ENCODE measurements around the gene DUSP2. TPM values are rescaled to one million over a fixed set of nuclear protein-coding genes. Genes with fewer than 3 reads are reported as not detected.
A peak's percentile ranks its signal among the peaks of the same experiment; 100 is the strongest.
"Not testable (repeated sequence)": the region's sequence is repeated elsewhere in the genome, so short reads cannot be mapped to it uniquely, and the experiment has no call there.

Gene DUSP2
- polyA plus RNA-seq, 4 donors, result 0.45 to 5.1 (median 2.4) TPM

DNA sequence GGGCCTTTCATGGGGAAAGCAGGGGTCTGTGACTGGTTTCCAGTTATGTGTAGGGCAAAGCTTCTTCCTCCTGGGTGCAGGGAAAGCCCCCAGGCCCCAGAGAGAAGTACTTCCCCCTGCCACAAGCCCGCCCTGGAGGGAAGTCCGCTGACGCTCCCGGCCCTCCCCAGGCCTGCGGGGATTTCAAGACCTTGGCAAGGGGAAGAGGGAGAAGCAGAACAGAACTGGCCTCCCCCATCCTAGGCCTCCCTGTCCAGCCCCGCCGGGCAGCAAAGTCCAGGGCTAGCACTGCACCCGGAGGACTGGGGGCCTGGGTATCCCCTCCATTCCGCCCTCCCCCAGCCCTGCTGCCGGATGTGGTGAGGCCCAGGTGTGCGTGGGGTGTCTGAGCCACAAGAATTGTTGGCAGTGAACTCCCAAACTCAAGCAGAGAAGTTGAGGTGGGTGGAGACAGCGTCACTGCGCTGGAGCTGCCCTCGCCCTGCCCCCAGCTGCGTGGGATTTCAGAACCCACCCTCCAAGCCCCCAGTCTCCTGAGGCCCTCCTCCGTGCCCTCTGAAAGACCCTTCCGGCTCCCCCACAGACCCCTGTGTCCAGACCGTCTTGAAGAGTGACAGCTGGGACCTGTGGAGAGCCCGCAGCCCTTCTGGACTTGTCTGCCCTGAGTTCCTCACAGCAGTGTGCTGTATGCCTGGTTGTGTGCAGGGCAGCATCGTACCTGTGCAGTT, 1.1 kb upstream of the DUSP2 start:
- WGBS, 3 donors, result 51 to 62% (median 57%) methylated on average over 15 to 20 of the region's 20 CpGs
- peak in 1 of 2 donors; percentile 58 for DNase-seq
- peaks cover 0 to 31% (median 0%) of the 10 kb centered on the region in 3 donors for H3K4me1 ChIP-seq (ENCODE audit: control insufficient read depth in 3 of 3, insufficient read depth in 2 of 3, low read depth in 1 of 3, low read length in 2 of 3)

GRCh38 chr2:96145848-96146152, 560 bp upstream of the DUSP2 start:
- peak overlapping the region in 2 of 3 donors; percentile 61 to 89 for H3K27ac ChIP-seq (ENCODE audit: low read depth in 1 of 3, low read length in 2 of 3)
- 39 to 54% (median 44%) methylated on average over 3 of the region's 3 CpGs for WGBS, 3 donors
- no peak for FAIRE-seq
- peaks cover 0 to 31% (median 0%) of the 10 kb centered on the region in 3 donors for H3K4me1 ChIP-seq (ENCODE audit: control insufficient read depth in 3 of 3, insufficient read depth in 2 of 3, low read depth in 1 of 3, low read length in 2 of 3)
- peak overlapping the region in 1 of 3 donors; percentile 50 for H3K4me3 ChIP-seq (ENCODE audit: low read depth in 1 of 3, low read length in 3 of 3)
- no peaks in the 10 kb centered on the region for H3K9me3 ChIP-seq (ENCODE audit: control insufficient read depth in 2 of 2, insufficient read depth in 1 of 2, low read depth in 1 of 2, low read length in 1 of 2)
- H3K27me3 ChIP-seq (ENCODE audit: control insufficient read depth in 3 of 3, insufficient read depth in 3 of 3, low read length in 3 of 3), result peaks cover 0 to 5% (median 0%) of the 10 kb centered on the region in 3 donors
- no peak for DNase-seq
- peaks cover 0 to 9% (median 0%) of the 10 kb centered on the region in 3 donors for H3K36me3 ChIP-seq (ENCODE audit: control insufficient read depth in 3 of 3, insufficient read depth in 2 of 3, low read depth in 1 of 3, low read length in 3 of 3)

More for the DNA sequence above, 1.1 kb upstream of the DUSP2 start:
- no peak for FAIRE-seq
- Histone ChIP-seq H3K4me3 (ENCODE audit: low read depth in 1 of 3, low read length in 3 of 3) (no peak overlapping the region), H3K27me3 (ENCODE audit: control insufficient read depth in 3 of 3, insufficient read depth in 3 of 3, low read length in 3 of 3) (peaks cover 0 to 5% (median 0%) of the 10 kb centered on the region in 3 donors), H3K27ac (ENCODE audit: low read depth in 1 of 3, low read length in 2 of 3) (peak overlapping the region in 2 of 3 donors; percentile 61 to 89), H3K9me3 (ENCODE audit: control insufficient read depth in 2 of 2, insufficient read depth in 1 of 2, low read depth in 1 of 2, low read length in 1 of 2) (no peaks in the 10 kb centered on the region), H3K36me3 (ENCODE audit: control insufficient read depth in 3 of 3, insufficient read depth in 2 of 3, low read depth in 1 of 3, low read length in 3 of 3) (peaks cover 0 to 9% (median 0%) of the 10 kb centered on the region in 3 donors)

GRCh38 chr2:96144481-96145035, 682 bp downstream of the DUSP2 start:
- 9 to 18% (median 11%) methylated on average over 26 to 35 of the region's 35 CpGs for WGBS, 3 donors
- Histone ChIP-seq H3K27me3 (ENCODE audit: control insufficient read depth in 3 of 3, insufficient read depth in 3 of 3, low read length in 3 of 3) (peaks cover 0 to 5% (median 0%) of the 10 kb centered on the region in 3 donors), H3K27ac (ENCODE audit: low read depth in 1 of 3, low read length in 2 of 3) (peak overlapping the region in 1 of 3 donors; percentile 55), H3K4me3 (ENCODE audit: low read depth in 1 of 3, low read length in 3 of 3) (peak overlapping the region; percentile 34 to 51 (median 50)), H3K4me1 (ENCODE audit: control insufficient read depth in 3 of 3, insufficient read depth in 2 of 3, low read depth in 1 of 3, low read length in 2 of 3) (peaks cover 0 to 31% (median 0%) of the 10 kb centered on the region in 3 donors), H3K9me3 (ENCODE audit: control insufficient read depth in 2 of 2, insufficient read depth in 1 of 2, low read depth in 1 of 2, low read length in 1 of 2) (no peaks in the 10 kb centered on the region), H3K36me3 (ENCODE audit: control insufficient read depth in 3 of 3, insufficient read depth in 2 of 3, low read depth in 1 of 3, low read length in 3 of 3) (peaks cover 0 to 9% (median 0%) of the 10 kb centered on the region in 3 donors)
- DNase-seq, result peak in 1 of 2 donors; percentile 15
- FAIRE-seq, result no peak

DNA sequence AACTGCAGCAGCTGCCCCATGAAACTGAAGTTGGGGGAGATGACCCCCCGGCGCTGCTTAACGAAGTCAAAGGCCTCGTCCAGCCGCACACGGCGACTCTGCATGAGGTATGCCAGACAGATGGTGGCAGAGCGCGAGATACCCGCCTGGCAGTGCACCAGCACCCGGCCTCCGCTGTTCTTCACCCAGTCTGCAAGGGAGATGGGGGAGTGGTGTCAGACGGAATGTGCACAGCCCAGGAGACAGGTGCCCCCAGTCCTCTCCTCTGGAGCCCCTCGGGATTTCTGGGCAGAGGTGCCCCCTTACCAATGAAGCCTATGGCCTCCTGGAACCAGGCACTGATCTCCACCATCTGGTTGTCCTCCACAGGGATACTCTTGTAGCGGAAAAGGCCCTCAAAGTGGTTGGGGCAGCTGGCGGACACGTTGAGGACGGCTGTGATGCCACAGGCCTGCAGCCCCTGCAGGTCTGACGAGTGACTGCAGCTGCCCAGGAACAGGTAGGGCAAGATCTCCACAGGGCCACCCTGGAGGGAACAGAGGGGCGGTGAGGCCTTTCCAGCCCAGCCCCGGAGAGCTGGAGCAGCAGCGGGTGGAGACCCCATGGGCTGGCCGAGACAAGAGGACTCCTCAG, 1.3 kb downstream of the DUSP2 start:
- H3K4me1 ChIP-seq (ENCODE audit: control insufficient read depth in 3 of 3, insufficient read depth in 2 of 3, low read depth in 1 of 3, low read length in 2 of 3), result peaks cover 0 to 33% (median 0%) of the 10 kb centered on the region in 3 donors

DNA sequence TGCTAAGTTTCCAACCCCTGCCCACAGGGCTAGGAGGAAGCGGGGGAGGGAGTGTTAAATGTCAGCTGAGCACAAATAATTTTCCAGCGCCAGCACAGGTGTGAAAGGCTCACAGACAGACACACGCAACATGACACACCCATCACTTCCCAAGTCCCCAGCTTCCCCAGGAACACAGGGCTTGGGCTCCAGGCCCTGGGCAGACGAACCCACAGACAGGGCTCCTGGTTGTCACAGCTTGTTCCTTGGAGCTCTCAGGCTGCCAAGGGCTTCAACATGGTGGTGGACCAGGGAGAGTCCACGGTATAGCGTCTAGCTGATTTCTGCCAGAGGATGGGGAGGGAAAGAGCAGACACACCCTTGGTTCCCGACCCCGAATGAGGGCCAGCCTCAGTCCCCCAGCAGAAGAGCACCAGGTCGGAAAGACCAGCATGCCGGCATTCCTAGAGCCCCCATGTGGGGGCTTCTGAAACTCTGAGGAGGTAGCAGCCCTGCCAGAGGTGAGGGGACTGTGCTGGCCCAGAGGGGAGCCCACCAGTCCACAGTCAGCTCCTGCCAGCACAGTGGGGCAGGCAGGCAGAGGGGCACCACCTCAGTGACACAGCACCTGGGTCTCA, 1.9 kb downstream of the DUSP2 start:
- H3K4me1 ChIP-seq (ENCODE audit: control insufficient read depth in 3 of 3, insufficient read depth in 2 of 3, low read depth in 1 of 3, low read length in 2 of 3), result peaks cover 0 to 32% (median 0%) of the 10 kb centered on the region in 3 donors
- H3K27me3 ChIP-seq (ENCODE audit: control insufficient read depth in 3 of 3, insufficient read depth in 3 of 3, low read length in 3 of 3), result peaks cover 0 to 5% (median 0%) of the 10 kb centered on the region in 3 donors
- 69 to 76% (median 73%) methylated on average over 10 of the region's 10 CpGs for WGBS, 3 donors
- FAIRE-seq (no peak), DNase-seq (no peak)
- H3K36me3 ChIP-seq (ENCODE audit: control insufficient read depth in 3 of 3, insufficient read depth in 2 of 3, low read depth in 1 of 3, low read length in 3 of 3), result peaks cover 0 to 9% (median 0%) of the 10 kb centered on the region in 3 donors
- no peak overlapping the region for H3K27ac ChIP-seq (ENCODE audit: low read depth in 1 of 3, low read length in 2 of 3)
- peak overlapping the region in 1 of 3 donors; percentile 2 for H3K4me3 ChIP-seq (ENCODE audit: low read depth in 1 of 3, low read length in 3 of 3)
- no peaks in the 10 kb centered on the region for H3K9me3 ChIP-seq (ENCODE audit: control insufficient read depth in 2 of 2, insufficient read depth in 1 of 2, low read depth in 1 of 2, low read length in 1 of 2)

More for the DNA sequence above, 1.3 kb downstream of the DUSP2 start:
- Histone ChIP-seq H3K9me3 (ENCODE audit: control insufficient read depth in 2 of 2, insufficient read depth in 1 of 2, low read depth in 1 of 2, low read length in 1 of 2) (no peaks in the 10 kb centered on the region), H3K36me3 (ENCODE audit: control insufficient read depth in 3 of 3, insufficient read depth in 2 of 3, low read depth in 1 of 3, low read length in 3 of 3) (peaks cover 0 to 9% (median 0%) of the 10 kb centered on the region in 3 donors), H3K27ac (ENCODE audit: low read depth in 1 of 3, low read length in 2 of 3) (peak overlapping the region in 1 of 3 donors; percentile 55), H3K4me3 (ENCODE audit: low read depth in 1 of 3, low read length in 3 of 3) (peak overlapping the region; percentile 34 to 51 (median 50)), H3K27me3 (ENCODE audit: control insufficient read depth in 3 of 3, insufficient read depth in 3 of 3, low read length in 3 of 3) (peaks cover 0 to 5% (median 0%) of the 10 kb centered on the region in 3 donors)
- WGBS, 3 donors, result 68 to 86% (median 75%) methylated on average over 16 to 23 of the region's 23 CpGs
- DNase-seq, result no peak
- FAIRE-seq, result no peak

DNA sequence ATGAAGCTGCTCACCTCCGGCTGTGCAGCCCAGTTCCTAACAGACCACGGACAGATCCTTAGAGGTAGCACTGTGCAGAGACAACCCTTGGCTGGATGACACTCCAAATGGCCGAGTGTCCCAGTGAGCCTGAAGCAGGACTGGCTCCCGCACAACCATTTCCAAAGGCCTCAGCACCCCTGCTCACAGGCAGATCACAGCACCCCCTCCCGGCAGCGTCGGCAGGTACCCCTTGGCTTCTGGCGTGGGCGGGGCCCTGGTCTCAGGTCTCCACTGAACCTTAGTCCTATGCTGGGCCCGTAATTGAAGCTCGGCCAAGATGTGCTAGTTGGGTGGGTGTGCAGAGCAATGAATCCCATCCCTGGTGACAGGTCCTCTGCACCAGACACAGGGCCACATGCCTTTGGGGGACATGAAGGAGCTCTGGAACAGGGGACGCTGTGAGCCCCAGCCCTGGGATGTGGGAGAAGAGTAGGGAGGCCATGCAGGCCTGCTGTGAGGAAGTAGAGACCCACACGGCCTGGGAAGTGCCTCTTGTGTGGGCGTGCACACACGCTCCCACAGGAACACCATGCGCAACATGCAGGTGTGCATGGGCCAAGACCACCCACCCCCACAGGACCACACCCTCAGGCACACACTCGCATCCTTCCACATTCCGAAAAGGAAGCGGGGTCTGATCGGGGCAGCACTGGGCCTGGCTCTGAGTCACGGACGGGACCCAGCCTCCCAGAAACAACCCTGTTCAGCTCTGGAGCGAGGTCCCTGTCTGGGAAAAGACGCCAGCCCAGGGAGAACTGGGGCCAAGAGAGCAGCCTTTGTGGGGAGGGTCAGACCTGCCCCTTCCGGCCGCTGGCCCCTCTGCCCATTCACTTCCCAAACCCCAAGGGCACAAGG, 2.8 kb downstream of the DUSP2 start:
- H3K27me3 ChIP-seq (ENCODE audit: control insufficient read depth in 3 of 3, insufficient read depth in 3 of 3, low read length in 3 of 3), result peaks cover 0 to 5% (median 0%) of the 10 kb centered on the region in 3 donors
- peaks cover 0 to 35% (median 0%) of the 10 kb centered on the region in 3 donors for H3K4me1 ChIP-seq (ENCODE audit: control insufficient read depth in 3 of 3, insufficient read depth in 2 of 3, low read depth in 1 of 3, low read length in 2 of 3)
- H3K27ac ChIP-seq (ENCODE audit: low read depth in 1 of 3, low read length in 2 of 3), result no peak overlapping the region
- peaks cover 0 to 9% (median 0%) of the 10 kb centered on the region in 3 donors for H3K36me3 ChIP-seq (ENCODE audit: control insufficient read depth in 3 of 3, insufficient read depth in 2 of 3, low read depth in 1 of 3, low read length in 3 of 3)
- no peak for FAIRE-seq
- H3K4me3 ChIP-seq (ENCODE audit: low read depth in 1 of 3, low read length in 3 of 3), result no peak overlapping the region
- no peak for DNase-seq
- 77 to 85% (median 84%) methylated on average over 25 to 26 of the region's 26 CpGs for WGBS, 3 donors
- no peaks in the 10 kb centered on the region for H3K9me3 ChIP-seq (ENCODE audit: control insufficient read depth in 2 of 2, insufficient read depth in 1 of 2, low read depth in 1 of 2, low read length in 1 of 2)

DNA sequence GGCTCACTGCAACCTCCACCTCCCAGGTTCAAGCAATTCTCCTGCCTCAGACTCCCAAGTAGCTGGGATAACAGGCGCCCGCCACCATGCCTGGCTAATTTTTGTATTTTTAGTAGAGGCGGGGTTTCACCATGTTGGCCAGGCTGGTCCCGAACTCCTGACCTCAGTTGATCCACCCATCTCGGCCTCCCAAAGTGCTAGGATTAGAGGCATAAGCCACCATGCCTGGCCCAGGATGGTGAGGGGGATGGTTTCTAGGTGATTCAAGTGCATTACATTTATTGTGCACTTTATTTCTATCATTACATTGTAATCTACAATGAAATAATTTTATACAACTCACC, 3.6 kb downstream of the DUSP2 start:
- H3K9me3 ChIP-seq (ENCODE audit: control insufficient read depth in 2 of 2, insufficient read depth in 1 of 2, low read depth in 1 of 2, low read length in 1 of 2); H3K27me3 ChIP-seq (ENCODE audit: control insufficient read depth in 3 of 3, insufficient read depth in 3 of 3, low read length in 3 of 3); H3K4me3 ChIP-seq (ENCODE audit: low read depth in 1 of 3, low read length in 3 of 3); H3K36me3 ChIP-seq (ENCODE audit: control insufficient read depth in 3 of 3, insufficient read depth in 2 of 3, low read depth in 1 of 3, low read length in 3 of 3); H3K27ac ChIP-seq (ENCODE audit: low read depth in 1 of 3, low read length in 2 of 3); FAIRE-seq; DNase-seq: not testable (repeated sequence)
- H3K4me1 ChIP-seq (ENCODE audit: control insufficient read depth in 3 of 3, insufficient read depth in 2 of 3, low read depth in 1 of 3, low read length in 2 of 3), result peaks cover 0 to 29% (median 0%) of the 10 kb centered on the region in 3 donors
- 91 to 95% (median 93%) methylated on average over 5 of the region's 5 CpGs for WGBS, 3 donors
